Measurements from ENCODE around the gene TBX19.

TBX19 gene

DNA sequence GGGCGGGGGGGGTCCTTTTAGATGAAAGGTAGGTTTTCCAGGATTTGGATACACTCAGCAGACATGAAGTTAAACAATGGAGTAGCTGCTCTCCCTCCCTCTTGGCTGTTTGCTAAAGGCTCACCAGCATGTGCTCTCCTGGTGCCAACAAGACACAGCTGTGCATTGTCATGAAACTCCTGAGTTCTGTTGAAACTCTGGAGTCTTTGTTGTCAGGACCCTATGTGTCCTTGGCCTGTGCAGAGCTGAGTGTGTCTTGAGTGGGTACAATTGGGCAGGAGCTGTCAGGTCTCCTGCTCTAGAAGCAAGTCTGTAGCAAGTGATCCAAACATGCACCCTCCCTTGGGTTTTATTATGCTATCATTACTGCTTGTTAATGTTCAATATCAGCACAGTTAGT lies 12.7 kb downstream of the TBX19 start:
- TF ChIP-seq, protein P1, sequence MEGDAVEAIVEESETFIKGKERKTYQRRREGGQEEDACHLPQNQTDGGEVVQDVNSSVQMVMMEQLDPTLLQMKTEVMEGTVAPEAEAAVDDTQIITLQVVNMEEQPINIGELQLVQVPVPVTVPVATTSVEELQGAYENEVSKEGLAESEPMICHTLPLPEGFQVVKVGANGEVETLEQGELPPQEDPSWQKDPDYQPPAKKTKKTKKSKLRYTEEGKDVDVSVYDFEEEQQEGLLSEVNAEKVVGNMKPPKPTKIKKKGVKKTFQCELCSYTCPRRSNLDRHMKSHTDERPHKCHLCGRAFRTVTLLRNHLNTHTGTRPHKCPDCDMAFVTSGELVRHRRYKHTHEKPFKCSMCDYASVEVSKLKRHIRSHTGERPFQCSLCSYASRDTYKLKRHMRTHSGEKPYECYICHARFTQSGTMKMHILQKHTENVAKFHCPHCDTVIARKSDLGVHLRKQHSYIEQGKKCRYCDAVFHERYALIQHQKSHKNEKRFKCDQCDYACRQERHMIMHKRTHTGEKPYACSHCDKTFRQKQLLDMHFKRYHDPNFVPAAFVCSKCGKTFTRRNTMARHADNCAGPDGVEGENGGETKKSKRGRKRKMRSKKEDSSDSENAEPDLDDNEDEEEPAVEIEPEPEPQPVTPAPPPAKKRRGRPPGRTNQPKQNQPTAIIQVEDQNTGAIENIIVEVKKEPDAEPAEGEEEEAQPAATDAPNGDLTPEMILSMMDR (IDR thresholded peaks at IDR 0.05; ENCODE audit: low read depth, low read length): no peak
- Histone ChIP-seq H3K27ac (no peak overlapping the region), H3K36me3 (no peaks in the 10 kb centered on the region), H3K27me3 (ENCODE audit: insufficient read depth, low read depth, severe bottlenecking) (no peaks in the 10 kb centered on the region), H3K4me3 (ENCODE audit: low read depth, low read length) (no peak overlapping the region), H3K9me3 (ENCODE audit: severe bottlenecking) (no peaks in the 10 kb centered on the region)
- DNase-seq: no peak

DNA sequence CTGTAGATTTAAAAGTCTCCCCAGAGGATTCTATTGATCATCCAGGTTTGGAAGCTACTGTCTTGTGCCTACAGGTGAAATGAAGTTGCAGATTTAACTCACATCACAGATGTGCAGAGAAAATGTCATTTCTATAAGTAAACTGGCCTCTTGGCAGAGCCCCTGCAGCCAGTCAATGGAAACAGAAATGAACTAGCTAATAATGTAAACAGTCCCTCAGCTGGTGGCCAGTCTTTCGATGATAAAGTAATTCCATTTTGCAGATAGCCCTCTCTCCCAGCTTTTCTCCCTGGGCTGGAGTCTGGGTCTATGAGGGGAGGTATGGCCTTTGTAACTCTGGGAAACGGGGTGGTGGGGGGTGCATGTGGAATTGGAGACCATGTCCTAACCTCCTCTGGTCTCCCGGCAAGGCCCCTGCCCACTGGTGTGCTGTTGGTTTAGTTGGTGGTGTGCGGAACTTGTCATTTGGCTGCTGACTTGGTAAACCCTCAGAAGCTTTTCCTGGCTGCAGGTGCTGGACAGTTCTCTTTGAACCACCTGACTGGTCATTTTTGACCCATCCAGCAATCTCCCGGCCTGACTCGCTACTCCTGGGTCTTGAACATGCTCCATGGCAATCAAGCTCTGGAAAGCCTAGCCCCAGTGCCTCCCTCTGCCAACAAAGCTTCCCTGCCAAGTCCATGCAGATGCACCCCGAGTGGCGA lies 14.9 kb downstream of the TBX19 start:
- no peak for DNase-seq
- TF ChIP-seq, protein P1 (IDR thresholded peaks at IDR 0.05; ENCODE audit: low read depth, low read length): no peak
- Histone ChIP-seq H3K27ac (no peak overlapping the region), H3K9me3 (ENCODE audit: severe bottlenecking) (no peaks in the 10 kb centered on the region), H3K27me3 (ENCODE audit: insufficient read depth, low read depth, severe bottlenecking) (no peaks in the 10 kb centered on the region), H3K4me3 (ENCODE audit: low read depth, low read length) (no peak overlapping the region), H3K36me3 (no peaks in the 10 kb centered on the region)

DNA sequence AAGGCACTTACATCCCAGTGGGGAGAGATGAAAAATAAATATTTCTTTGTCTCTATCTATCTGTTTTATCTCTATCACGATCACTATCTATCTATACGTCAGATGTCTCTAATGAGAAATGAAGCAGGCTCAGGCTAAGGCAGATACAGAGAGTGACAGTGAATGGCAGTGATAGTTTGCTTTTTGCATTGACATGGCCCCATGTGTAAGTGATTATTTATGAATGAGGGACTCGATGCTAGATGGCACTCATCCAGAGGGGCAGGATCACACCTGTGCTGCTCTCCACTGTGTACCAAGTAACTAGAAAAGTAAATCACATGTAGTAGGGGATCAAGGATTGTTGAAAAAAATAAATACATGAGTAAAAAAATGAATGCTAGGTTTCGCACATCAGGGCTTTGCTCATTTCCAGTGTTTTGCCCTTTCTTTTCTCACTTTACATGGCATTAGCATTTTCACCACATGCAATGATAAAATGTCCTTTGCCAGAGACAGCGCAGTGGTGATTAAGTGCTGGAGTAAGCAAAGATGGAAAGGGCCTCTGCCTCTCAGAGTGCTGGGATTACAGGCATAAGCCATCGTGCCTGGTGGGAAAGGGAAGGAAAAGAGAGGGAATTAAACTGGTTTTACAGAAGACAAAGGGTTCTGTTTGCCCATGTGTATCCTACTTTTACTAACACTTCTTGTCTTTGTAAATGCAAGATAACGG lies 16.5 kb downstream of the TBX19 start:
- H3K27me3 ChIP-seq (ENCODE audit: insufficient read depth, low read depth, severe bottlenecking): no peaks in the 10 kb centered on the region
- H3K36me3 ChIP-seq: no peaks in the 10 kb centered on the region
- H3K9me3 ChIP-seq (ENCODE audit: severe bottlenecking): no peaks in the 10 kb centered on the region
- no peak overlapping the region for H3K27ac ChIP-seq
- TF ChIP-seq, protein P1 (IDR thresholded peaks at IDR 0.05; ENCODE audit: low read depth, low read length): no peak
- DNase-seq: no peak
- H3K4me3 ChIP-seq (ENCODE audit: low read depth, low read length): no peak overlapping the region

DNA sequence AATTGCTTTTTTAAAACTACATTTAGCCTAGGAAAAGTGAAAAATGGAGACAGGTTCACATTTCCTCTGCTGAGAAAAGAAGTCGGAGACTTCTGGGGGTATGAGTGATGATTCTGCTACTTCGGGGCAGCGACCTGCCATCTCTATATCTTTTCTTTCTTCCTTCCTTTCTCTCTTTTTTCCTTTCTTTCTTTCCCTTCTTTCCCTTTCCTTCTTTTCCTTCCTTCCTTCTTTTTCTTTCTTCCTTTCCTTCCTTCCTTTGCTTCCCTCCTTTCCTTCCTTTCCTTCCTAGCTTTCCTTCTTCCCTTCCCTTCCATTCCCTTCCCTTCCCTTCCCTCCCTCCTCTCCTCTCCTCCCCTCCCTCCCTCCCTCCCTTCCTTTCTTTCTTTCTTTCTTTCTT lies 17.8 kb downstream of the TBX19 start:
- TF ChIP-seq, protein P1 (IDR thresholded peaks at IDR 0.05; ENCODE audit: low read depth, low read length): no peak
- no peak overlapping the region for H3K4me3 ChIP-seq (ENCODE audit: low read depth, low read length)
- no peaks in the 10 kb centered on the region for H3K9me3 ChIP-seq (ENCODE audit: severe bottlenecking)
- no peak overlapping the region for H3K27ac ChIP-seq
- DNase-seq: no peak
- H3K36me3 ChIP-seq: no peaks in the 10 kb centered on the region
- no peaks in the 10 kb centered on the region for H3K27me3 ChIP-seq (ENCODE audit: insufficient read depth, low read depth, severe bottlenecking)

DNA sequence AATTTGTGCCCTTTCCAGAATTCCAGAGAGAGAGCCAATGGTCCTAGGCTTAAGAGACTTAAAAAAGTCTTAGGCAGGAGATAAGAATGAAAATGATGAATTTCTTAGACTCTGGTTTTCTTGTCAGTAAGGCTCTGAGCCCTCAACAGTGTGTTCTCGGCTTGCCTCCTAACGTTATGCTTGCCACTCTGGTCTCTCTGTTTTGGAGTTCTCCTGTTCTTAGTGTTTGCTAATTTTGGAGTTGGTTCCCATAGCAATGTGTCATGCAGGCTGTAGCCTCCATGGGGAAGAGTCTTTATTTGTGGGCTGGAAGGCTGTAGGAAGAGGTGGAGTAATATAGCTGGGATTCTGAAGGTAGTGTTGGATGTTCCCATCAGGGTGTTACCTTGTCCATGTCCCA lies 19.9 kb downstream of the TBX19 start:
- Histone ChIP-seq H3K27me3 (ENCODE audit: insufficient read depth, low read depth, severe bottlenecking) (no peaks in the 10 kb centered on the region), H3K9me3 (ENCODE audit: severe bottlenecking) (no peaks in the 10 kb centered on the region), H3K27ac (no peak overlapping the region), H3K4me3 (ENCODE audit: low read depth, low read length) (no peak overlapping the region), H3K36me3 (no peaks in the 10 kb centered on the region)
- no peak for DNase-seq
- TF ChIP-seq, protein P1 (IDR thresholded peaks at IDR 0.05; ENCODE audit: low read depth, low read length): no peak

Measured in WERI-Rb-1 (cell line).